ENCODE data around the gene ICAM5. TPM values are rescaled to one million over a fixed set of nuclear protein-coding genes. Genes with fewer than 3 reads are reported as not detected.

Gene ICAM5
- total RNA-seq, 1 experiment from 2014 or later = 2.2 TPM

- DNase-seq (ENCODE audit: low read depth) = peak; percentile 81
Measured at GRCh38 chr19:10292206-10292788, 2.5 kb downstream of the ICAM5 start.

DNA sequence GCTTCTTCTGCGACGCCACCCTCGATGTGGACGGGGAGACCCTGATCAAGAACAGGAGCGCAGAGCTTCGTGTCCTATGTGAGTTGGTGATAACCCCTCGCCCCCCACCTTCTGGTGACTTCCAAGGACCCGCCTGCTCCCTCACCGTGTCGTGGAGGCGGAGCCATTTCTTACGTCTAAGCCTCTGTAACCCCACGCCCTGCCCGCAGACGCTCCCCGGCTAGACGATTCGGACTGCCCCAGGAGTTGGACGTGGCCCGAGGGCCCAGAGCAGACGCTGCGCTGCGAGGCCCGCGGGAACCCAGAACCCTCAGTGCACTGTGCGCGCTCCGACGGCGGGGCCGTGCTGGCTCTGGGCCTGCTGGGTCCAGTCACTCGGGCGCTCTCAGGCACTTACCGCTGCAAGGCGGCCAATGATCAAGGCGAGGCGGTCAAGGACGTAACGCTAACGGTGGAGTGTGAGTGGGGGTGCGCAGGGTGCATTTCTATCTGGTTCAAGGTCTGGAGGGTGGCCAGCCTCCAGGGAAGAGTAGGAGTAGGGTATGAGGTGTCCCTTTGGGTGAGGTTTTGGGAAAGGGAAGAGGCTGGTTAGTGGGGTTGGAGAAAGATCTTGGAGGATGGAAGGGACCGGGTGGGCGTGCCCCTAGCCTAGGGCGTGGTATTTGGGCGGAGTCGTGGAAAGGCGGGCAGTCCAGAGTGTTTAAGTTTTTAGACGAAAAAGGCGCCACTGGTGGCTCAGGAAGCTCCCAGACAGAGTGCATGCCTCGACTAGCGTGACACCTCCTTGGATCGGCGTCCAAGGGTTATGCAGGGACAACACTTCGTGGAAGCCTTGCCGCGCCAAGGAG lies 3.3 kb downstream of the ICAM5 start:
- no peak for DNase-seq (ENCODE audit: low read depth)

GRCh38 chr19:10293637-10294367 lies 4.0 kb downstream of the ICAM5 start:
- no peak for DNase-seq (ENCODE audit: low read depth)

DNA sequence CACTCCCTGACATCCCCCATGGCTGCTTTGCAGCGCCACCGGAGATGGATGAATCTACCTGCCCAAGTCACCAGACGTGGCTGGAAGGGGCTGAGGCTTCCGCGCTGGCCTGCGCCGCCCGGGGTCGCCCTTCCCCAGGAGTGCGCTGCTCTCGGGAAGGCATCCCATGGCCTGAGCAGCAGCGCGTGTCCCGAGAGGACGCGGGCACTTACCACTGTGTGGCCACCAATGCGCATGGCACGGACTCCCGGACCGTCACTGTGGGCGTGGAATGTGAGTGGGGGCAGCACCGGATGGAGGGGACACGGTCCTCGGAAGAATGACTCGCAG lies 4.6 kb downstream of the ICAM5 start:
- DNase-seq (ENCODE audit: low read depth) = no peak

DNA sequence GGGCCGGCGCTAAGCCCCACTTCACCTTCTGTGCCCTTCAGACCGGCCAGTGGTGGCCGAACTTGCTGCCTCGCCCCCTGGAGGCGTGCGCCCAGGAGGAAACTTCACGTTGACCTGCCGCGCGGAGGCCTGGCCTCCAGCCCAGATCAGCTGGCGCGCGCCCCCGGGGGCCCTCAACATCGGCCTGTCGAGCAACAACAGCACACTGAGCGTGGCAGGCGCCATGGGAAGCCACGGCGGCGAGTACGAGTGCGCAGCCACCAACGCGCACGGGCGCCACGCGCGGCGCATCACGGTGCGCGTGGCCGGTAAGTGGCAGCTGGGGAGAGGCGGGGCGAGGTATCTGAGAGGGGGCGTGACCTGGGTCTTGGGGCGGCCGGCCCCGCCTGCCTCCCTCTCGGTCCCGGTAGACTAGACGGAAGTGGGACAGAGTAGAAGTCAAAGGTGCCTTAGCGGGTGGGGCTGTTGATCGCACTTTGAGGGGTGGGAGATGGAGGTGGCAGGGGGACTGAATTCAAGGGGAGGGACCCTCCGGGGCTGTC lies 5.6 kb downstream of the ICAM5 start:
- no peak for DNase-seq (ENCODE audit: low read depth)

GRCh38 chr19:10295847-10296591 lies 6.3 kb downstream of the ICAM5 start:
- no peak for DNase-seq (ENCODE audit: low read depth)

DNA sequence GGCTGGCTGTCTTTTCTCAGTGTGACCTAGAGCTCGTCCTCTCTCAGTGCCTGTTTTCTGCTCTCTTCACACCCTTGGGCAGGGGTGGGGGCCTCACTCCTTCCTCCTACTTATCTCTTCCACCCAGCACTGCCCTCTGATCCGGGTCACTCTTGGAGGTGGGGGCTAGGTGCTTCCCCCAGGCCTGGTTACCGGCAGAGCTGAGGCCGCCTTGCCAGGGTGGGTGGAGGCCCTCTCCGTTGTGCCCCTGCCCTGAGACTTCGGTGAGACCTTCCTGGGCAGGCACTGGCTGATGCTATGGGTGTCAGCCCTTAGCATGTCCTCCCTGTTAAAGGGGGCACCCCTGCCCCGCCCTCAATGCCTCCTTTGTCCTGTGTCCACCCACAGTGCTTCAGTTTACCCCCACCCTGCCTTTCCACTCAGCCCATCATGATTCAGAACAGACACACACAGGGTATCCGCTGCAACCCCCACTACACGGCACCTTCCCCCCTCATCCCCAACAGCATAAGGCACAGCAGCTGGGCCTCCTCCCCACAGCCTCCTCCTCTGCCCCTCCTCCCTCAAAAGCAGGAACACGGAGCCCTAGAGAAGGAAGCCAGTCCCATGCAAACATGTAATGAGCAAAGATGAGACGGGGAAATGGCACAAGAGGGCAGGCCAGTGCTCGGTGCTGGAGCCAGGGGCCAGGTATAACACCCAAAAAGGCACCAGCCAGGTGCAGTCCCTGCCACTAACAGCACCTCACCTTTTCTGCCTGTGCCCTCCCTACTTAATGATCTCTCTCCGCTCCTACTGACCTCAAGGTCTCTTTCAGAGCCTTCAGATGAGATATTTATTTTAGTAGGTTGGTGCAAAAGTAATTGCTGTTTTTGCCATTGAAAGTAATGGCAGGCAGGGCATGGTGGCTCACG lies 10.1 kb downstream of the ICAM5 start:
- DNase-seq (ENCODE audit: low read depth) = no peak

DNA sequence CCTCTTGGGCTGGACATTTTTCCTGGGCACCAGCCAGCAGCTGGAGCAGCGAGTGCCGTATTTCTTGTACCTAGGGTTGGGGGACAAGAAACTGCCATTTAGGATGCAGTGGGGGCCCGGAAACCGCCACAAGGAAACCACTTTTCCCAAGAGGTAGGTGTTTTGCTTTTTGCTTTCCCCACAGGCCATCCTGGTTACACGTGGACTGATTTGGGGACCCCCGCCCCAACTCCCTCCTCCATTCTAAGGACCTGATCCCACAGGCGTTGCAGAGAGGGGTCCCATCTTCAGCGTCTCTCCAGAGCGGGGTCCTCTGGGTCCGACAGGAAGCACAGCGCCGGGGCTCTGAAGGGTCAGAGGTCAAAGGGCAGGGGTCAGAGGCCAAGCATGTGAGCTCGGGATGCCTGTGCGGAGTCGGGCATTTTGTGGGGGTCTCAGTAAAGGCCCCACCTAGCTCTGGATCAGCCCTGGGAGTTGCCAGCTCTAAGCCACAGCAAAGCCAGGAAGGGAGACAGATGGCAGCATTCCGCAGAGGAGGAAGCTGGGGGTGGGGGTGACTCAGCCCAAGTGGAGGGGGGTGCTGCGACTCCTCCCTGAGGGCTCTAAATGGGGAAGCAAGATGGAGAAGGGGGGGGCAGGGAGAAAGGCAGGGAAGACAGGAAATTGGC lies 15.5 kb downstream of the ICAM5 start:
- peak; percentile 77 for DNase-seq (ENCODE audit: low read depth)

- no peak for DNase-seq (ENCODE audit: low read depth)
Measured at GRCh38 chr19:10306327-10306726, 16.6 kb downstream of the ICAM5 start.

DNA sequence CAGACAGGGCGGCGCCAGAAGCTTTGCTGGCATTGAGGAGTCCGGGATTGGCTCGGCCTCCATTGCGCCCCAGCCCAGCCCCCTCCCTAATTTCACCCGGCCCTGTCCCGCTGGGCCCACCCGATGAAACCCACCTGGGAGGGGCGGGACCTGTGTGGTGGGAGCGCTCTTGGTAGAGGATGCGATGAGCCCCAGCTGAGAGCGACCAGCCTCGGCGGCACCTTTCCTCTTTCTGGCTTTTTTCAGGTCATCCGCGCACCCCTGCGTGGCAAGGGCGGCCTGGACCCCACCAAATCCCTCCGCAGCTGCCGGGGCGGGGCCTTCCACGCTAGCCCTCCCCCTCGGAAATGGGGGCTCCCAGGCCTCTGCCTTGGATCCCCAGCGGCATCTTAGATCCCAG lies 19.7 kb downstream of the ICAM5 start, which contains the start of gene ZGLP1:
TSS of gene ZGLP1 (minus strand) at position 393 of the 400 bp plus-strand sequence.
- DNase-seq (ENCODE audit: low read depth) = no peak

DNA sequence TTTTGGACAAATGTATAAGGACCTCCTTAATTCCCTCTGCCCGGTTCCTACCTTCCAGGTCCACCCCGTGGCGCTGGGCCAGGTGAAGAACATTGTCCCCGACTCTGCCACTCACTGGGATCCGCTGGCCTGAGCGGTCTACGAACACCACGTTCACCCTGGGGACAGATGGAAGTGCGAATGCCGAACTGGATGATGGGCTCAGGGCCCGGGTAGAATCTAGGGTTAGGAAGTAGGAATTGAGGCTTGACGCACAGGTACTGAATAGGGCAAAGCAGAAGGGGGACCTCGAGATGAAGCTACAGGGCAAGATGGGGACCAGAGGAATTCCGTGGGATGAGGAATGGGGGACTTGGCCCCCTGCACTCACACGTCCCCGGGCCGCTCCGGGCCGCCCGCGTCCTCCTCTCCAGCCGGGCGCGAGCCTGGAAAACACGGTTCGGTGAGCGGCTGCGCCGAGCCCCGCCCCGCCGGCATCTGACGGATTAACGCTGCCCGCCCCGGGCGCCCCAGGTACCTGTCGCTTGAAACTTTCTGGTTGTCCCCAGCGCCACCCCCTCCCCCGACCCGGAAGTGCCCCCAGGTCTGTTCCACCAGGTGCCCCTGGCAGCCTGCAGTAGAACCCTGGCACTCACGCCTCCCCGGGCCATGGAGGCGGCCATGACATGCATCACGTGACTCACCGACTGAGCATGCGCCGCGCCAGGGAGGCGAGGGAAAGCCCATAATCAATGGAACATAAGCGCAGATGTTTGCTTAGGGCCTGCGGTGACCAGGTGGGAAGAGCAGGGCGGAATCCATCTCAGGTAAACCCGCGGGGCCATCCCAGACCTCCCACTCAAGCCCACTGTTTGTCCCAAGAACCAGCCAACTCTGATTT lies 25.8 kb downstream of the ICAM5 start, which contains the start of gene FDX2:
TSS of gene FDX2 (minus strand) at position 681 of the 880 bp plus-strand sequence. CDS start at position 662, 19 bp downstream.
- DNase-seq (ENCODE audit: low read depth) = peak; percentile 91

DNA sequence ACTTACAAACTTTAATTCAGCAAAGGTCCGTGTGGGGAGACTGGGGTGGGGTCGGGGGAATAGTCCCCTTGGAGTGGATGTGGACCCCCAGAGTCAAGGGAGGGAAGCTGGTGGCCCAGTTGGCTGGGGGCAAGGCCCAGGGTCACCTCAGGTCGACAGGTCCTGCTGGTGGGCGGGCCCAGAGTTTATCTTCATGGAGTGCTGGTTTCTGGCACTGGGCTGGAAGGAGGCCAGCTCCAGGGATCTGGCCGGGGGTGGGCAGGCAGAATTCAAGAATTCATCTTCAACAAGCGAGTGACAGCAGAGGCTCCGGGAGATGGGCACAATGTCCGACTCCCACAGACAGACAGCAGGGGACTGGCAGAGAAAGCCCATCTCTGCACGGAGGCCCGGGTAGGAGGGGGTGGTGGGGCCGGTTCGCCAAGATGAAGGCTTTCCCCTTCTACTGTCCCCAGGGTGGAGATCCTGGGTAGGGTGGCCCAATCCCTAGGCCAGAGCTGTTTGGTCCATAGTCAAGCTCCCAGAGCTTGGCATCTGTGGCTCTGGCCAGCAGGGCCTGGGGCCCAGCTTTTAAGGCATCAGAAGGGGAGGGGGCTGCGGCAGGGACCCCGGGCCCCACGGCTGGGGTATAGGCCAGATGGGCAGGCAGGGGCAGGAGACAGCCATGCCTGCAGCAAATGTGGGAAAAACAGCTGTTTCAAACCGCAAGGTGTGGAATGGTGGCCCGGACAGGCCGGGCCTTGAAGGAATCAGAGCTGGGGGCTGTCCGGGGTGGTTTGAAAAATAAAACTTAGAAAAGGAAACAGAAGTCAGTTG lies 26.7 kb downstream of the ICAM5 start:
- DNase-seq (ENCODE audit: low read depth) = no peak

- DNase-seq (ENCODE audit: low read depth) = no peak
Measured at GRCh38 chr19:10317045-10317856, 27.5 kb downstream of the ICAM5 start.

DNA sequence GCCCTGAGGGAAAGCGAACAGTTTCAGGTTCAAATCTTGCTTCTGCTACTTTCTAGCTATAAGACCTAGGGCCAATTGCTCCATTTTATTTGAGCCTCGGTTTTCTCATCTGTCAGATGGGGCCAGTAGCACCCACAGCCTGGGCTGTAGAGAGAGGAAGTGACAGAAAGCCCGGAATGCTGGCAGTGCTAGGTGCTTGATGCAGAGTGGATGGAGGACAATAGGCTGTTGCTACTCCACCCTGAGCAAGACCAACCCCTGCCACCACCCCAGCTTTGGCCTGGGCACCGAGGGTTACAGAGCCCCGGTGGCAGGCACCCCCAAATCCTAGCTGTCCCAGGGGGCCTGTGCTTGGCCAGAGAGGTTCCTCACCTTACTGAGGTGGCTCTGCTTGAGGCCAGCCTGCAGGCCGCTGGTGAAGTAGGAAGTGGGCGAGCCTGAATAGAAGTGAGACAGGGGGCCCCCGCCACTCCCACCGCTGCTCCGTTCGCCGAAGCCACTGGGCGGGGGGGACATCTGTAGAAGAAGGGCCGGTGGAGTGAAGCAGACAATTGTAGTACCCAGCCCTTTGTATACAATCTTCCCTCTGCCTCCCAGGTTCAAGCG lies 28.2 kb downstream of the ICAM5 start:
- DNase-seq (ENCODE audit: low read depth) = no peak

GRCh38 chr19:10318807-10319682 lies 29.3 kb downstream of the ICAM5 start:
- DNase-seq (ENCODE audit: low read depth) = no peak
